ENCODE results near the gene COL9A1.

DNA sequence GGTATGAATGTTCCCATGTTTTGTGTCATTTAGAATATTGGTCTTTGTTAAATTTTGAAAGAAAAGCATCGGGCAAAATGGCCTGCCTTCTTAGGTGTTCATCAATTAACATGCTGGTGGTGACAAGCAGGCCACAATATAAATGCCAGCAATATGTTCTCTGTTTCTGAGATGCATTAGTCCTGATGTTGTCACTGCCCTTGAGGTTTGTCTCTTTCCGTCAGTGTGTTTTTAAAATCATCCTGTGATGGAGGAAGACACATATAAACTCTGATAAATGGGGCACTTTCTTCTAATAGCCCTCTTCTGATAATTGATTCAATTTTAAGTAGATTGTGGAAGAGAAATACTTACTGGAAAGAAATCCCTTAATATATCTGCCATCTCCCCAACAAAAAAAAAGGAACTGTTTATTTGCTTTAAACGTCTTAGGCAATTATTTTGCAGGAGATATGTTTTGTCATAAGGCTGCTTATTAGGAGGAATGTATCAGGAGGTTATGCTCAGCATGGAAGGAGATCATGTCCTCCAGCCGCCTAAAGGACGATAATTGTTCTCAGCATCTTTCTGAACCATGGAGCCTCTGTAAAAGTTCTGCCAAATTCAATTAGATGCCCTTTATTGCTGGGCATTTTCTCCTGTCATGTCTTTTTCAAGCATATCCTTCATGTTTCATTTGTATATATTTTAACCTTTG lies 134.1 kb downstream of the COL9A1 start:
- no peak for TF ChIP-seq CTCF (IDR thresholded peaks at IDR 0.05)
- no peak for TF ChIP-seq EP300 (IDR thresholded peaks at IDR 0.05)

Measured in tibial nerve (tissue), 4 donors.